ENCODE measurements around the gene BSDC1. TPM values are rescaled to one million over a fixed set of nuclear protein-coding genes. Genes with fewer than 3 reads are reported as not detected.
A peak's percentile ranks its signal among the peaks of the same experiment; 100 is the strongest.
"Not testable (repeated sequence)": the region's sequence is repeated elsewhere in the genome, so short reads cannot be mapped to it uniquely, and the experiment has no call there.

The BSDC1 gene, protein sequence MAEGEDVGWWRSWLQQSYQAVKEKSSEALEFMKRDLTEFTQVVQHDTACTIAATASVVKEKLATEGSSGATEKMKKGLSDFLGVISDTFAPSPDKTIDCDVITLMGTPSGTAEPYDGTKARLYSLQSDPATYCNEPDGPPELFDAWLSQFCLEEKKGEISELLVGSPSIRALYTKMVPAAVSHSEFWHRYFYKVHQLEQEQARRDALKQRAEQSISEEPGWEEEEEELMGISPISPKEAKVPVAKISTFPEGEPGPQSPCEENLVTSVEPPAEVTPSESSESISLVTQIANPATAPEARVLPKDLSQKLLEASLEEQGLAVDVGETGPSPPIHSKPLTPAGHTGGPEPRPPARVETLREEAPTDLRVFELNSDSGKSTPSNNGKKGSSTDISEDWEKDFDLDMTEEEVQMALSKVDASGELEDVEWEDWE
- total RNA-seq (2014; rRNA removed; shearing (Covaris generic)), result 86.0 and 91.7 TPM in 2 replicates

DNA sequence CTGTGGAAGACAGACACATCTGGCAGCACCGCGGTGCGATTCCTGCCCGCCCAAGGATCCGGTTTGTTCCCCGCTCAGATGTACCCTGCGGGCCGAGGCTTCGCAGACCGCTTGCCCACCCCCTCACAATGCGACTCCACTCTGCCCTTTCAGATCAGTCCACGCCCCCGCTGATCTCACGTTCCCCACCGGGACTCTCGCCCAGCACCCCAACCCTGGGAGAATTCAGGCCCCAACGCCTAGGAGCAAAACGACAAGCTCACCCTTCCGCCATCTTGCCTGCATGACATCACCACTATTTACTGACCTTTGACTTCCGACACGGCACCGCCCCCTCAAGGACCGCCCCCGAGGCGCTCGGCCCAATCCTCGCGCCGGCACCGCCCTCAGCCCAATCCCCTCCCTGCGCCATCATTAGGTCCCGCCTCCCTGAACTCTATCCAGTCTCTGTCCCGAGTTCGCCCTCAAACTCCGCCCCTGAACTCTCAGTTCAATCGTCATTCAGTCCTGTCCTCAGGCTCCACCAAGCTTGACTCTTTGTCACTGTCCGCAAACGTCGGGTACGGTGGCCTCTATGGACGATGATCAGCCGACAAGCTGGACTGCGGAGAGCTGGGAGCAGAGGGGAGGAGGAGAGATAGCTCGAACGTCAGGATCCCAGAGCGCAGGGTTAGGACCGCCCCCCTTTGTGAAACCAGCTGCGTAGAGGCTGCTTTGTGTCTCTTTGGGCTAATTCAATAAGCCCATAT is at the start of gene BSDC1:
Gene BSDC1 (minus strand): TSS at position 301 of the 749 bp plus-strand sequence. CDS start 27 bp downstream, at position 274.
- peak; percentile 99 for DNase-seq (ENCODE audit: low read depth)

DNA sequence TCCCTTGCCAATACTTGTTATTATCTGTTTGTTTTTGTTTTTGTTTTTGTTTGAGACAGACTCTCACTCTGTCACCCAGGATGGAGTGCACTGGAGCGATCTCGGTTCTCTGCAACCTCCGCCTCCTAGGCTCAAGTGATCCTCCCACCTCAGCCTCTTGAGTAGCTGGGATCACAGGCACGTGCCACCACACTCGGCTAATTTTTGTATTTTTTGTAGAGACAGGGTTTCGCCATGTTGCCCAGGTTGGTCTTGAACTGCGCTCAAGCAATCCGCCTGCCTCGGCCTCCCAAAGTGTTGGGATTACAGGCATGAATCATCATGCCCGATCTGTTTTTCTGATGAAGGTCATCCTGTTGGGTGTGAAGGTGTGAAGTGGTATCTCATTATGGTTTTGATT is 47.2 kb upstream of the BSDC1 start:
- not testable (repeated sequence) for DNase-seq (ENCODE audit: low read depth)

DNA sequence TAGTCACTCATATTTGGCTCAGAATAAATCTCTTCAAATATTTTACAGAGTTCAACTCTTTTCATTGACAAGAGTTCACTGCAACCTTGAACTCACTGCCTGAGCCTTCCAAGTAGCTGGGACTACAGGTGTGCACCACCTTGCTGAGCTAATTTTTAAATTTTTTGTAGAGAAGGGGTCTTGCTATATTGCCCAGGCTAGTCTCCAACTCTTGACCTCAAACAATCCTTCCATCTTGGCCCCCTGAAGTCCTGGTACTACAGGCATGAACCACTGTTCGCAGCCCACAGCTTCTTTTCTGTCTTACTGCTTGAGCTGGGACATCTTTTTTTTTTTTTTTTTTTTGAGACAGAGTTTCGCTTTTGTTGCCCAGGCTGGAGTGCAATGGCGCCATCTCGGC is 44.5 kb upstream of the BSDC1 start:
- not testable (repeated sequence) for DNase-seq (ENCODE audit: low read depth)

DNA sequence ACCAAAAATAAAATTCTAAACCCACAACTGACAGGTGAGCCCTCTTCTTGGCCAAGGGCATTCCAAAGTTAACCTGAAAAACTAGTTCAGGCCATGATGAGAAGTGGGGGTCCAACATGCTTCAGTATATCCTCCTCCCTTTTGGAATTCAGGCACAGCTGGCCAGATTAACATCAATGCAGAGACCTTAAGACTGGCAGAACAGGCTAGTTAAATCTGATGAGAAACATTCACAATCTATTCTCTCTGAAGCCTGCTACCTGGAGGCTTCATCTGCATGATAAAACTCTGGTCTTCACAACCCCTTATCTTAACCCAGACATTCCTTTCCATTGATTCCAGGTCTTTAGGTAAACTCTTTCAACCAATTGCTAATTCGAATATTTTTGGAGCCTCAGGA is 43.9 kb upstream of the BSDC1 start:
- no peak for DNase-seq (ENCODE audit: low read depth)

DNA sequence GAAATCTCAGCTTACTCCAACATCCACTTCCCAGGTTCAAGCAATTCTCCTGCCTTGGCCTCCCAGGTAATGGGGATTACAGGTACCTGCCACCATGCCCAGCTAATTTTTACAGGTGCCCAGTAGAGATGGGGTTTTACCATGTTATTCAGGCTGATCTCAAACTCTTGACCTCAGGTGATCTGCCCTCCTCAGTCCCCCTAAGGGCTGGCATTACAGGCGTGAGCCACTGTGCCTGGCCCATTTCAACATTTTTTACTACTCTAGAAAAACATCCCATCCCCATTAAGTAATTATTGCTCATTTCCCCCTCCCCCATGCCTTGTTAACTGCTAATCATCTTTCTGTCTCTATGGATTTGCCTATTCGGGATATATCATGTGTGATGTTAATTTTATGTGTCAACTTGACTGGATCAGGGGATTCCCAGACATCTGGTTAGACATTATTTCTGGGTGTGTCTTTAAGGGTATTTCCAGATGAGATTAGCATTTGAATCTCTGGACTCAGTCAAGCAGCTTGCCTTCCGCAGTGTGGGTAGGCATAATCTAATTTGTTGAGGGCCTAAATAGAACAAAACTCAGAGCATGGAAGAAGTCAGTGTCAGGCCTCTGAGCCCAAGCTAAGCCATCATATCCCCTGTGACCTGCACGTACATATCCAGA is 37.6 kb upstream of the BSDC1 start:
- DNase-seq (ENCODE audit: low read depth), result no peak

DNA sequence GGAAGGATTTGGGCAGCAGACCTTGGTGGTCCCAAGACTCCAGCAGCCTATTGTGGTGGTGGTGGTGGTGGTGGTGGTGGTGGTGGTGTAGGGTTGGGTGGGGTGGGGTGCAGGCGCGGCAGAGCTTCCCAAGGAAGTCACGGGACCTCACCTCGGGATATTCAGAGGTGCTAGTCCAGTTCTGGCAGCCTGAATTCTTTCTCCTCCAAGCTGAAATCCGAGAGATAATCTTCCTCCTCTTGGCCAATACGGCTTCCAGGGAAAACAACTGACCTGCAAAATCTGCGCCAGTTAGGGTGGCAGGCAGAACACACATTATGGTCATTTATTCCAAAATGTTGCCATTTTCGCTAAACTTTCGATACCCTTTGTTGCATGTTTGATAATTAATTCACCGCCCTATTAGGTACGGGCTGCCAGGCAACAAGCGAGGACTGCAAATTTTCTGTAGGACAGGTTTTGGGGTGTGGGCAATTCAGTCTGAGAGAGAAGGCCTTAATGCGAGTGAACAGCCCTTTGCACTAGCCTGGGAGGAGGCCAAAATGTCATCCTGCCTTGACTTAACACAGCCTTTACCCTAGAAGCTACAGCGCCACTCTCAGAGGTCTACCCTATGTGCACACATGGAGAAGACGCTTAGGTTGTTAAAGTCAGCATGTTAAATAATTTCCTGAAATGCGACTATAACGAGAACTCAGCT is 33.2 kb upstream of the BSDC1 start:
- DNase-seq (ENCODE audit: low read depth), result no peak

DNA sequence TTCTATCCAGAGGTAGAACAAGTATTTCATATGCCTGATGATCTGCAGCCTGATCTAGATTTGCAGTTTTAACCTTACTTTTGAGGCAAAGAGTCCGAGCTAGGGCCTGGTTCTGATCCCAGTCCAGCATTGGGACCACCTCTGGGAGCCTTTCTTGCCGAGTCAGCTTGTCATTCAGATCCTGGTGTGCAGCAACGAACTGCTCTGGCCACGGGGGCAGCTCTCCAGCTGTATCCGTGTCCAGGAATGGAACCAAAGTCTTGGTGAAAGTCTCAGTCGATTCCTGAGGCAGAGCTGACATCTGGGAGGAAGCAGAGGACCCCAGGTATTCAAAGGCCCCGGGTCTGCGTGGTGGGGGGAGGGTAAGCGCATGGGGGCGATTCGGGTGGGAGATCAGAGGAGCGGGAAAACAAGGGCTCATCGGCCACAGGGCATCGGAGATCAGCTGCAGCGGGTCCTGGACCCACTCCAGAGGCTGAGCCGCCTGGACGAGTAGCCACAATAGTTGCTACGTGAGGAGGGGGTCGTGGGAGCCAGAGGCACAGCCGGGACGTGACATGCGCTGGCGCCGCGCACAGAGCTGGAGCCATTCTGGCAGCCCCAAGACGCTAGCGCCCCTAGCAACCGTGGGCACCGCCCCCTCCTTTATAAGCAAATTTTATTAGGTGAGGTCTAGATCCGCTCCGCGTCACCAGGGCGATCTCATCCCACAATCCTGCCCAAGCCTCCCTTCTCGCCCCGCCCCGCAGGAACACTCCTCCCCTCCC is 32.4 kb upstream of the BSDC1 start:
- peak; percentile 62 for DNase-seq (ENCODE audit: low read depth)

DNA sequence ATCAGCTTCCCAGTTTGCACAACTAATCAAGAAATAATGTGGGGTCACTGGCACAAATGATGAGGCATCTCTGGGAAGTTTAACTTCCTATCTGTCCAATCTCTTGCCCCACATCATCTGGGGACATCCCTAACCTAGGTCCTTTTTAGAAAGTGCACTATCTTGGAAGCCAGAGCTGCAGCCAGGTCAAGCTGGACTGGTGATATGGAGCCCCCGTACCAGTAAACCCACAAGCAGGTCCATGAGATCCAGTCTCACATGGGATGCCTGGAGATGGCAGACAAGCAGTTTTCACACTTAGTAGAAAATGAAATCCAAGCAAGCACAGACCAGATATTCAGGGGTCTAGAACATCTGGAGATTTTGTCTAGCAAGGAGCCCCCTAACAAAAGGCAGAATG is 27.5 kb upstream of the BSDC1 start:
- no peak for DNase-seq (ENCODE audit: low read depth)

DNA sequence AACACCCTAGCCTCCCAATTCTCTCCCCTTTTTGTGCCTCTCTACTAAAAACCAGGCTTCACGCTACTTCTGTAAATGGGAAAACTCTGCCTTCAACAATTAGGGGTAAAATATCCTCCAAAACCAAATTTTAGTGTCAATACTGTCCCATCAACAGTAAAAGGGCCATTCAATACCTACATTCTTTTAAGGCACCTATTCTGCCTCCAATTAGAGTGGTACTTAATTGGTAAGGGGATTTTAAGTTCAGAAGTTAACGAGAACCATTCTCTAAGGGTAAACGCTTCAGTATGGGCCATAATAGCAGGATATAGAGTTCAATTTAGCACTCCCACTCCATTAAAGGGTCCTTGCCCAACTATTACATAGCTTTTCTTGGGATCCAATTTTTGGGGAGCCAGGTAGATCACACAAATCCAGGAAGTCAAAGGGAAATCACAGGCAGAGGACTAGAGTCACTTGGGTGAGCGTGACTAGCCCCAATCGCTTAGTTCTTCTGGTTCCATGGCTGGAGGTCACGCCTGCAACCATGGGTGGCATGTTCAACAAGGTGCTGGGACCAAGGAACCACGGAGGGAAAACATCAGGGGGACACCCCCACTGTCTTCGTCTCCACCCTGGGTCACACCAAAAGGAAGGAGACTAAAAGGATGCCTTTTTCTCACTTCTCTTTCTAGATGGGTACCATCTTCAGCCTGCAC is 20.1 kb upstream of the BSDC1 start:
- DNase-seq (ENCODE audit: low read depth), result no peak

DNA sequence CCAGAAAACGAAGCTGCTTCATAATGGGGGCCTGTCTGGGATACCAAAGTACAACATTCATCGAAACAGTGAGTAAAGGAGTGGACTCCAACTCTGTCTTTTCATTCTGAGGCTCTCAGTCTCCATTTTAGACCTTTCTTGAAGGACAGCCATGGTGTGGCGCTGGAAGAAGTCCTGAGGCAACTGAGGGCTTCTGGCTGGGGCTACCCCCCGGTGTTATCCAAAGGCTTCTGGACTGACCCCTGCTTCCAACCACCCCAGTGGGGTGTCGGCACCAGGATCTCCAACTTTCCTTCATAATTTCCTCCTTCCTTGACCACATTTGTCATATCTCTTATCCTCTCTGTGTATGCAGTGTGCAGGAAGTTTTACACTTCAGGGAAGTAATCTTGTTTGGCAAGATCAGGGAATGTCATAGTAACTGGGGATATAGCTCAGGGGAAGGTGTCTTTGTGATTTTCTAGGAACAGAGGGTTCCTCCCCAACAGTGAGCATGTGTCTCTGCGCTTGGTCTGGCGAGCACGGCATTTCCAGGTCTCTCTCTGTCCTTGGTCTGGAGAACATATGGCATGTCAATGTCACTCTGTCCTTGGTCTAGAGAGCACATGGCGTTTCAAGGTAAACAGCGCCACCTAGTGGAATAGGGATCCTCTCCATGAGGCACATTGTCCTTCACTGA is 19.4 kb upstream of the BSDC1 start:
- peak; percentile 72 for DNase-seq (ENCODE audit: low read depth)

DNA sequence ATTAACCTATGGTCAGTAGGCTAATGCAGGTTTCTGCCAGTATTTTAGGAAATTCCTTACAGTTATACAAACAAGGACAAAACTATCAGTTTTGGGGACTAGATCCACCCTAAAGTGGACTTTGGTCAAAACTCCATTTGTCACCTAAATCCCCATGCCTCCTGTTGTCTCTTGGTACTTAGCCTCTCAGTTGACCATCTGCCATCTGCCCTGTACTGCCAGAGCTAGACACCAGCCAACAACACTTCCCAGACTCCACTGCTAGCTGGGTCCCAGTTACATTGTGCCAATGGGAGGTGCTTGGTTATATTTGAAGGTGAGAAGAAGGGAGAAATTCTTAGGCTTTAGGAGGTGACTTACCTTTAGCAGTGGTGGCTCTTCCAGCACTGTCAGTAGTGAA is 17.0 kb upstream of the BSDC1 start:
- no peak for DNase-seq (ENCODE audit: low read depth)

DNA sequence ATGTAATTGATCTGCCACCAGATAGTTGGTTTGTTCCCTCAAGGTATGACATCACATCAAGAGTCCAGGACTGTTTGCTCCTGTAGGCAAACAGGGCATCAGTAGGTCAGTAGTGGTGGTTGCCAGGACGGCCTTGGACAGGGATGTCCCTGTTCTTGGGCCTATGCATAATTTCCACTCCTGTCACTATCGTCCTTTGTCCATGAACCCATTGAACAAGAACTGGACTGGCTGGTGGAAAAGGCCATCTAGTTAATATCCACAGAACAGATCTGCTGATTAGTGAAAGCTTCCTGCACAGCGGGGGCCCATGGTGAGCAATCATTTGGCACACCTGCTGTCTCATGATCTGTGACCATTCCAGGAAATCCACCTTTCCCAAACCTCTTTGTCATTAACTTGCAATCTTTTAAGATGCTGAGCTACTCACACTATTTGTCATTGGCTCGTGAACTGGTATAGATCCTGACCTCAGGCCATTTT is 12.4 kb upstream of the BSDC1 start:
- DNase-seq (ENCODE audit: low read depth), result no peak

DNA sequence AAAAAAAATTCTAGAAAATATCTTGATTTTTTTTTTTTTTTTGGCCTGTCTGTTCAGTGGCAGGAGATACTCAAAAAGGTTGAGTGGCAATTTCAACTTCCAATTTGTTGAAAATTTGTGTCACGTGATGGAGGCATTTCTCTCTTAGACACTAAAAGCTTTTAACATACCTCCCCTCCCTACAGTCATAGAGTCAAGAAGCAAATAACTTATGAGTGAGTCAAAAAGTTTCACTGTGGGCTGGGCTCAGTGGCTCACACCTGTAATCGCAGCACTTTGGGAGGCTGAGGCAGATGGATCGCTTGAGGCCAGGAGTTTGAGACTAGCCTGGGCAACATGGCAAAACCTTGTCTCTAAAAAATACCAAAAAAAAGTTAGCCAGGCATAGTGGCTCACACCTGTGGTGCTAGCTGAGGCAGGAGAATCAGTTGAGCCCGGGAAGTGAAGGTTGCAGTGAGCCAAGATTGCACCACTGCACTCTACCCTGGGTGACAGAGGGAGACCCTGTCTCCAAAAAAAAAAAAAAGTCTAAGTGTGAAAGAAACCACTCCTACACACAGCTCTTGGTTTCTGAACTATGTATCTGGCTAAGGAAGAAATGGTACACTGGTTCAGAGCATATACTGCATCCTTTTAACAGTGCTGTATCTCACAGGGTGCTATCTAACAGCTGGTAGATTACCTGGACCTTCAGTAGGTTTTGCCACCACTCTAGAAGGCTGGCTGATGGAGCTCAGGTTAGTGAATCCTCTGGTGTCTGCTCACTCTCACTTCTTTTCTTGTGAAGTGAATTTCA is 11.6 kb upstream of the BSDC1 start:
- DNase-seq (ENCODE audit: low read depth), result no peak

DNA sequence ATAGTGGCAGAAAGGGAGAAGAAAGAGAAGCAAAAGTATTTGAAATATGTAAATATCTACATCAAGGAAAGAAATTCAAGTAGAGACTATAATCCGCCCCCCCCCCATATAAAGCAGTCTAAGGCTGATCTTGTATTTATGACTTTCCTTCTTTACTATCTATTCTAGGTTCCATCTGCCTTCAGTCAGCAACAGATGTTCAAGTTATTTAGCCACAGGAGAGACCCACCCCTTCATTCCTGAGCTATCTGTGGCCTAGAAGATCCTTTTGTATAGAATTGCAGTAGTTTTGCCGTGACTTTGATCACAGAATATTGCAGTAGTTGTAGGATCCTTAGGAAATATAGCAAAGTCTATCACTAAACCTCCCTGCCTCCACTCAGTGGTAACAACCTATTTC is 10.7 kb upstream of the BSDC1 start:
- no peak for DNase-seq (ENCODE audit: low read depth)

DNA sequence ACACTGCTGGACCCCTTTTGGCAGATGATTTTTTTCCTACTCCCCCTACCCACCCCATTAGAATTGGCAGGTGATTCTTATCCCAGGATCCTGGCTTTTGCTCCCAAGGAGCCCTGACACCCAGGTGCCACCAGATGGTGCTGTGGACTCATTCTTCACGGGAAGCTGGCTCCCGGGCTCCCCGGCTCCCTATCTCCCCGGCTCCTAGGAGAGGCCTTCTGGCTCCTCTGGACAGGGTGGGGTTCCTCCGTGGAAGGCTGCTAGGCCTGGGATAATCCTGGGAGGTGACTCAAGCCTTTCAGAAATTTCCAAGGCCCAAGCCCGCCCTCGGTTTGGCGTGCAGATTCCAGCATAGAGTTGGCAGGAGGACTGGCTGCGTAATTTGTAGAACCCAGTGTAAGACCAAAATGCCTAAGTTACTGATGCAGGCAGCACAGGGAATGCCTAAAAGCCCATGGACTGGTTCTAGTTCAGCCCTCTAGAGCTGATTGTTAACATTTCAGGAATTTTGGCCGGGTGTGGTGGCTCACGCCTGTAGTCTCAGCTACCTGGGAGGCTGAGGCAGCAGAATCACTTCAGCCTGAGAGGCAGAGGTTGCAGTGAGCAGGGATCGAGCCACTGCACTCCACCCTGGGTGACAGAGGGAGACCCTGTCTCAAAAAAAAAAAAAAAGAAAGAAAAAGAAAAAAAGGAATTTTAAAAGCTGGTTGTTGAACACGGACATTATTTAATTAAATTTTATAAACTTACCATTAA is 6.8 kb upstream of the BSDC1 start:
- peak; percentile 80 for DNase-seq (ENCODE audit: low read depth)

DNA sequence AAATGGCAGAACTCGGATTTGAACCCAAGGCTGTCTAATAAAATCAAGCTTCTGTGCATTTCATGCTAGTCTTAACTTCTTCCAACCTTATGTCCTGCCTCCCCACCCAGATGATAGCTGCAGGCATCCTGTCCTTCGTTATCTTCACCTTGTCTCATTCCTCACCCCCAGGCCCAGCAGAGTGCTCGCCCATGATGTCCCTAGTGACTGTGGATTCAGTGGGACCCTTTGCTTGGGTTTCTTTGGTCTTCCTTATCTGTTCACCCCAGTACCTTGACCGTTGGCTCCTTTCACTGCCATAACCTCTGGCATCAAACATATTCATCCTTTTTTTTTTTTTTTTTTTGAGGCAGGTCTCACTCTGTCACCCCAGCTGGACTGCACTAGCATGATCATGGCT is 5.6 kb upstream of the BSDC1 start:
- no peak for DNase-seq (ENCODE audit: low read depth)

DNA sequence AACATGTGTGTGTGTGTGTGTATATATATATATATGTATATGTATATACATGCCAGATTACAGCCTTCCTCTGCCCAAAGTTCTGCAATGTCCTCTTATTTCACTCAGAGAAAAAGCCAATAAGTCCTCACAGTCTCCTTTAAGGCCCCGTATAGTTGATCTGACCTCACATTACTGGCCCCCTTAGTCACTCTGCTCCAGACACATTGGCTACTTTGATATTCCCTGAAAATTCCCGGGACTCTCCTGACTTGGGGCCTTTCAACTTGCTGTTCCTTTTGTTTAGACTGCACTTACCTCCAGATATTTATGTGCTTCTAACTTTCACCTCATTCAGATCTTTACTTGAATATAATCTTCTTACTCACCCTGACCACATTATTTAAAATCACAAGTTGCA is 4.2 kb upstream of the BSDC1 start:
- peak; percentile 47 for DNase-seq (ENCODE audit: low read depth)

DNA sequence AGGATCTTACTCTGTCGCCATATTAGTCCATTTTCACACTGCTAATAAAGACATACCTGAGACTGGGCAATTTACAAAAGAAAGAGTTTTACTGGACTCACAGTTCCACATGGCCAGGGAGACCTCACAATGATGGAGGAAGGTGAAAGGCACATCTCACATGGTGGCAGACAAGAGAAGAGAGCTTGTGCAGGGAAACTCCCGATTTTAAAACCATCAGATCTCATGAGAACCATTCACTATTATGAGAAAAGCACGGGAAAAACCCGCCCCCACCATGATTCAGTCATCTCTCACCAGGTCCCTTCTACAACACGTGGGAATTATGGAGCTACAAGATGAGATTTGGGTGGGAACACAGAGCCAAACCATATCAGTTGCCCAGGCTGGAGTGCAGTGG is 2.3 kb upstream of the BSDC1 start:
- not testable (repeated sequence) for DNase-seq (ENCODE audit: low read depth)

Measured in M059J (cell line).